GM18909 (cell line): ENCODE results near the gene EQTN.
"Not testable (repeated sequence)": the region's sequence is repeated elsewhere in the genome, so short reads cannot be mapped to it uniquely, and the experiment has no call there.

ENCODE experiments used
- ATAC-seq: cut with Tn5 transposase; IDR thresholded peaks from one replicate; pipeline ENCODE4 v1.9.1; 2021; ENCODE audit warnings: mild to moderate bottlenecking; ENCODE audit not compliant: unreplicated experiment, poor library complexity

The EQTN gene

GRCh38 chr9:27303219-27303618, 6.3 kb upstream of the EQTN start:
- no peak for ATAC-seq

- no peak for ATAC-seq
These were observed 3.0 kb downstream of the EQTN start for GRCh38 chr9:27293996-27294395.

DNA sequence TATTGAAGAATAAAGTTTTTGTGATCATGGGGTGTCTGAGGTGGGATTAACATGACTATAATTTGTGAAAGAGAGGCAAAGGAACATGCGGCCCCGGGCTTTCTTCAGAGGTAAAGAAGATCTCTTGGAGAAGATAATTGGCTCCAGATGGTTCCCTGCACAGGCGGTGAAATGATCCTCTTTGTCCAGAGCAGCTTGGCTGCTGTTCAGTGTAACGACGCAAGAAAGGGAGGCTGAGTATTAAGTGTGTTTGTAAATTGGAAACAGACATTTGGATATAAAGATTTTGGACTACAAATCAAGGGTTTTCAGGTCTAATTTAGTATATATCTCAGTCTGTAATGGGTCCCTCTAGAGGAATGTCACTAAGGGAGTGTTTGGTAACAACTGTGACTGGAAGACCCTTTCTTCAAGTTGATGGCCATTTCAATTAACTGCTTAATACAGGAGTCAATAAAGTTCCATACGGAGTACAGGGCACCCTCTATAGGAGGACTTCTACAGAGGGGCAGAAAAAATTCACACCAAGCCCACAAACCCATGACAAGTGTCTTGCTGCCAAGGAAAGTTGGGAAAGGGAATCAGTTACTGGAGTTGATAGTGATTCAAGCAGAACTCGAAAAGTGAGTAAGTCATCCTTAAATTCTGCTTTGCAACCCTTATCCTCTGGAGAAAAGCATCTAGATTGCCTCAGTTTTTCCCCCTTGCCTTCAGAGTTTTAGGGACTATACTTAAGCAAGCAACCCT, 4.1 kb downstream of the EQTN start:
- ATAC-seq: no peak

- ATAC-seq: no peak
These were observed 5.7 kb downstream of the EQTN start for GRCh38 chr9:27291292-27291691.

GRCh38 chr9:27282269-27282668, 14.7 kb downstream of the EQTN start:
- no peak for ATAC-seq

GRCh38 chr9:27280860-27281259, 16.1 kb downstream of the EQTN start:
- no peak for ATAC-seq

- no peak for ATAC-seq
These were observed 16.7 kb downstream of the EQTN start for GRCh38 chr9:27280249-27280648.

DNA sequence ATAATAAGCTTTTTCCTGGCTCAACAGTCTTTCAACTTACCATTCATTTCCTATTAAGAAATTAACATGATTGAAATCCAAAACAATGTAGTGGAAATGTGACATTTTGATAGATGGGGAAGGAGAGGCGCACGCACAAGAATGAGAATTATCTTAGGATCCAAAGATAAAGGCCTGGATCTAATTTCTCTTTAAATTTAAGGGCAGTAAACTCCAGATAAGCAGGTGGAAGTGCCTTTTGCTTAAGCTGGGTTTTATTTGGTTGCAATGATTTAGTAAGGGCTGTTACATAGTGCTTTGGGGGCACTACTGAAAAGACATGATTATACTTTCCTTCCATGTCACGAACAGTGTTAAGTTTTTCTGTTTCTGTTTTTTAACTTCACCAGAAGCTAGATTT, 17.3 kb downstream of the EQTN start:
- no peak for ATAC-seq

GRCh38 chr9:27278374-27278773, 18.6 kb downstream of the EQTN start:
- ATAC-seq: no peak

- ATAC-seq: no peak
These were observed 20.5 kb downstream of the EQTN start for GRCh38 chr9:27276193-27277030.

- ATAC-seq: no peak
These were observed 23.8 kb downstream of the EQTN start for GRCh38 chr9:27273186-27273585.

DNA sequence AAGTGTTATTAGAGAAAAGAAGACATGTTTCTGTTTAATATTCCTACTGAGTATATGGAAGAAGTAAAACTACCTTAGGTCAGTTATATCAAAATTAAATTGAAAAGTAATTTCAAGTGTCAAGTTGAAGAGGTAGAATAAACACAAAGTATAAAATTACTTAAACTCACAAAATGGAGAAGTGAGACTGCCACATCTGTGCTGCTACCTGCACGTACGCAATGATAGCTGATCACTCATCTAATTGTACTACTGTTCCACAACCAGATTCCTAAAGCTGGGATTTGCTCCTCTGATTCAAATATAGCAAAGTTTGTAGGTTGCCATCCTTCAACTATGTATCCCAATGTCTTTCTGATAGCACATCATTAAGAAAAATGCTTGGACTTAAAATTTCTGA, 24.8 kb downstream of the EQTN start:
- no peak for ATAC-seq

- ATAC-seq: no peak
These were observed 35.3 kb downstream of the EQTN start for GRCh38 chr9:27261517-27262211.

DNA sequence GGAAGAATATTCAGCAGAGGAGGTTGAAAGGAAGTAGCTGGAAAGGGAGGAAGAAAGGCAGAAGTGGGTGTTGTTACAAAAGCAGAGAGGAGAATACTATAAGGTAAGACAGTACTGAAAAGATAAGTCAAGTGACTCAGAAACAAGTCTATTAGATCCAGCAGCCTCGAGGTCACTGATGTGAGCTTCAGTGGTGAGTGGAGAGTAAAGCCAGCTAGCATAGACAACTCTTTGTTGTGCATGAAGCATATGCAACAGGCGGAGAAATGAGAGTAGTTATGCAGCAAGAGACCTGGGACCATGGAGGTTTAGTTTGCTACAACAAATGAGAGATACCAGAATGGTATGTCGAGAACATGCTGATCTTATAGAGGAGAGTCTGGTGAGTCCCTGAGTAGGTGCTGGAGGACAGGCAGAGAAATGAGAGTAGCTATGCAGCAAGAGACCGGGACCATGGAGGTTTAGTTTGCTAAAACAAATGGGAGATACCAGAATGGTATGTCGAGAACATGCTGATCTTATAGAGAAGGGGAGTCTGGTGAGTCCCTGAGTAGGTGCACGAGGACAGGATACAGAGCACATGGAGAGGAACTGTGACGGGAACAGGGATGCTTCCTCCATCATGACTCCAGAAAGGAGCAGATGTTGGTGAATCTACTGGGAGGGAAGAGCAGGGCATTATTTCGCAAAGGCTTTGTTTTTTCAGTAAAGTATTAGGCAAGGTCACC, 36.0 kb downstream of the EQTN start:
- ATAC-seq: no peak

DNA sequence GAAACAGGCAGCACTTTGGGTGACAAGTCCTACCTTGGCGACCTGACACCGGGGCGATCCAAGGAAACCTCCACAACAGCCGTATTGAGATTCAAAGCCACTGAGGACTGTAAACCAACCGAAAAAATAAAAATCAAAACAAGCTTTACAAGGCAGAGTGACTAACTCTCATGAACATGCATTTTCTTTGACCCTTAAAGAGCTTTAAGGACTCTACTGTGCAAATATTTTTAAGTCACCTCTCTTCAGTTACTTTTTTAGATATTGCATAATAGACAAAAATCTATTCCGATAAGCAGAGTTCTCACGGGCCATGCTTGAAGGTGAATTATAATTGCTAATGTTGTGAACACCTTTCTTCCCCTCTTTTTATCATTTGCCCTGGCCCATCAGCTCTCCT, 38.3 kb downstream of the EQTN start:
- no peak for ATAC-seq

DNA sequence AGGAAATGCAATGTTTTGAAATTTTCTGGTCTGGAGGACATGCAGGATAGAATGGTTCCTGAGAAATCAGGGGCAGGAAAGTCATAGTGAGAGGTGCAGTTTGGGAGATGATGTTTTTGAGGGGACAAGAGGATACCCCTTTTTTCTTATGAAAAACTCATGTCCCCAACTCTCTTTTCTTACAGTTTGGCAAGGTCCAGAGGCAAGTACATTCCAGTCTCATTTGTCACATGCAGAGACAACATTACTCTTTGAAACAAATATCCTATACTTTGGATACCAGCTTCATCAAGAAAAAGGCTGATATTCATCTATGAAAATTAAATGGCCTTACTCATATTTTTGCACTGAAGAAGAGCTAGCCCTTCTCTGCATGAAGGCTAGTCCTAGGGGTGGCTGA, 48.2 kb downstream of the EQTN start:
- no peak for ATAC-seq

DNA sequence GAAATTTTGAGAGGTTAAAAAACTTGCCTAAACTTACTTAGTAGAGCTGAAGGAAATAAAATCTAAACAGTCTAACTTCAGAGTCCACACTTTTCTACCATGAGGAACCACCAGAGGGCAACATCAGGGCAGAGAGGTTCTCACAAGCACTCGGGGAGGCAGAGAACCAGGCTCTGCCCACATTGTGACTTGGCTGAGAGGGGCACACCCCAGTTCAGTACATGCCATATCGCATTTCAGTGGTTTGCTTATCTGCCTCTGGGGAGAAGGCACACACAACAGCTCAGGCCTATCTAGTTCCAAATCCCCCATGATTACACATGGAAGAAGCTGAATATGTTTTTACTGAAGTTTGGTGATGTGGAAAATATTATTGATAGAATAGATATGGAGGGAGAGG, 49.2 kb downstream of the EQTN start:
- peak; percentile 87 for ATAC-seq

GRCh38 chr9:27239648-27240047, 57.3 kb downstream of the EQTN start:
- ATAC-seq: not testable (repeated sequence)
